SK-N-SH (cell line): ENCODE measurements around the gene NIBAN1. TPM values are rescaled to one million over a fixed set of nuclear protein-coding genes. Genes with fewer than 3 reads are reported as not detected.

ENCODE experiments used
- CTCF ChIA-PET: fragments of 300-600, 350-600 bp; formaldehyde crosslinking; extraction: SDS; loops from one replicate; lab custom pipeline; 2021; lab: Yijun Ruan, JAX
- POLR2A ChIA-PET: fragments of 350-600 bp; sonication (Branson Sonifier 250); formaldehyde crosslinking; extraction: SDS; loops from one replicate; lab custom pipeline; 2020; ENCODE audit warnings: antibody characterized with exemption, inconsistent platforms; lab: Yijun Ruan, JAX
- DNase-seq: peaks from one replicate; pipeline ENCODE4 v3.0.0; 2012
- H2AFZ ChIP-seq: fragments of 200-600 bp; sonication (generic); 2 replicates; pipeline ENCODE4 v1.8.1; 2016; ENCODE audit warnings: antibody characterized with exemption, mild to moderate bottlenecking, low read depth
- H3F3A ChIP-seq: fragments of 200-600 bp; sonication (generic); replicated peaks from 2 replicates; pipeline ENCODE3; 2016; ENCODE audit warnings: antibody characterized with exemption, mild to moderate bottlenecking; ENCODE audit not compliant: insufficient read depth
- H3K27ac ChIP-seq, 2 experiments: fragments of 200-500 bp in 1 of 2; fragments of 200-600 bp in 1 of 2; sonication (Bioruptor generic) in 1 of 2; sonication (generic), shearing (Covaris generic) in 1 of 2; 2 replicates each; pipeline versions ENCODE4 v1.5.1 to v1.6.1; 2014 to 2016; ENCODE audit warnings: low read depth in 2 of 2, inconsistent platforms in 1 of 2, low read length in 1 of 2, mild to moderate bottlenecking in 1 of 2, mixed read lengths in 1 of 2
- H3K27me3 ChIP-seq: fragments of 200-600 bp; sonication (generic), shearing (Covaris generic); 2 replicates; pipeline ENCODE4 v1.6.1; 2016; ENCODE audit warnings: mixed run types; ENCODE audit not compliant: insufficient read depth
- H3K36me3 ChIP-seq, 2 experiments: fragments of 200-500 bp in 1 of 2; fragments of 200-600 bp in 1 of 2; sonication (Bioruptor generic) in 1 of 2; sonication (generic) in 1 of 2; replicated peaks in 1 of 2; 2 replicates each; pipeline versions ENCODE3 to v1.5.1; 2014 to 2016; ENCODE audit warnings: low read length in 1 of 2, mild to moderate bottlenecking in 1 of 2; ENCODE audit not compliant: insufficient read depth in 2 of 2, control insufficient read depth in 1 of 2
- H3K4me1 ChIP-seq, 2 experiments: fragments of 200-500 bp in 1 of 2; fragments of 200-600 bp in 1 of 2; sonication (Bioruptor generic) in 1 of 2; sonication (generic), shearing (Covaris generic) in 1 of 2; 2 replicates each; pipeline versions ENCODE4 v1.5.1 to v1.6.1; 2014 to 2016; ENCODE audit warnings: low read depth in 1 of 2, low read length in 1 of 2, mixed run types in 1 of 2; ENCODE audit not compliant: insufficient read depth in 2 of 2, control insufficient read depth in 1 of 2
- H3K4me2 ChIP-seq: fragments of 200-600 bp; sonication (generic), shearing (Covaris generic); 2 replicates; pipeline ENCODE4 v1.6.1; 2017; ENCODE audit warnings: mixed run types
- H3K4me3 ChIP-seq, 2 experiments: fragments of 200-500 bp in 1 of 2; fragments of 200-600 bp in 1 of 2; sonication (Bioruptor generic) in 1 of 2; sonication (generic), shearing (Covaris generic) in 1 of 2; 2 replicates each; pipeline versions ENCODE4 v1.5.1 to v1.8.1; 2014 to 2016; ENCODE audit warnings: low read depth in 2 of 2, inconsistent platforms in 1 of 2, low read length in 1 of 2, mild to moderate bottlenecking in 1 of 2, mixed read lengths in 1 of 2, moderate library complexity in 1 of 2
- H3K79me2 ChIP-seq: fragments of 200-600 bp; sonication (generic); 2 replicates; pipeline ENCODE4 v1.8.1; 2017; ENCODE audit warnings: mild to moderate bottlenecking; ENCODE audit not compliant: insufficient read depth
- H3K9ac ChIP-seq: fragments of 200-600 bp; sonication (generic); 2 replicates; pipeline ENCODE4 v1.6.1; 2017; ENCODE audit warnings: mixed run types
- H3K9me2 ChIP-seq: fragments of 200-600 bp; sonication (generic); 2 replicates; pipeline ENCODE4 v1.6.1; 2017; ENCODE audit warnings: mixed run types
- H3K9me3 ChIP-seq: fragments of 200-600 bp; sonication (generic); 2 replicates; pipeline ENCODE4 v1.6.1; 2017; ENCODE audit warnings: mixed run types, mild to moderate bottlenecking, moderate library complexity
- H4K20me1 ChIP-seq: fragments of 200-600 bp; sonication (generic); 2 replicates; pipeline ENCODE4 v1.6.1; 2017; ENCODE audit warnings: mild to moderate bottlenecking, mixed run types; ENCODE audit not compliant: insufficient read depth
- CHD2 ChIP-seq: fragments of 150-350 bp; IDR thresholded peaks from 2 replicates; pipeline ENCODE4 v1.6.1; 2018; ENCODE audit warnings: low read length; ENCODE audit not compliant: partially characterized antibody
- EP300 ChIP-seq, 2 experiments: IDR thresholded peaks; 2 replicates each; pipeline versions ENCODE4 v1.4.0 to v1.6.1; 2012; ENCODE audit warnings: borderline replicate concordance in 1 of 2, low read depth in 1 of 2, low read length in 1 of 2
- FOSL2 ChIP-seq: IDR thresholded peaks from 2 replicates; pipeline ENCODE4 v1.4.0; 2012; ENCODE audit warnings: low read depth, mild to moderate bottlenecking, moderate library complexity, borderline replicate concordance
- FOXJ3 ChIP-seq: sonication (generic); formaldehyde crosslinking; IDR thresholded peaks from 2 replicates; pipeline ENCODE4 v1.5.1; 2020; ENCODE audit warnings: mild to moderate bottlenecking, missing genetic modification reagents
- FOXM1 ChIP-seq: IDR thresholded peaks from 2 replicates; pipeline ENCODE4 v1.4.0; 2012; ENCODE audit warnings: low read depth, mild to moderate bottlenecking
- GABPA ChIP-seq: IDR thresholded peaks from 2 replicates; pipeline ENCODE4 v1.4.0; 2012; ENCODE audit warnings: low read depth, mild to moderate bottlenecking
- JUND ChIP-seq: IDR thresholded peaks from 2 replicates; pipeline ENCODE4 v1.4.0; 2012
- MEF2A ChIP-seq: IDR thresholded peaks from 2 replicates; pipeline ENCODE4 v1.4.0; 2012; ENCODE audit warnings: low read depth, borderline replicate concordance
- POLR2AphosphoS5 ChIP-seq: IDR thresholded peaks from 2 replicates; pipeline ENCODE4 v1.6.1; 2012; ENCODE audit warnings: low read depth, low read length
- RAD21 ChIP-seq: IDR thresholded peaks from 2 replicates; pipeline ENCODE4 v1.6.1; 2012; ENCODE audit warnings: mild to moderate bottlenecking, low read length
- RCOR1 ChIP-seq: fragments of 150-350 bp; IDR thresholded peaks from 2 replicates; pipeline ENCODE4 v1.6.1; 2017; ENCODE audit warnings: antibody characterized with exemption, low read length
- SMC3 ChIP-seq: IDR thresholded peaks from 2 replicates; pipeline ENCODE4 v1.6.1; 2012; ENCODE audit warnings: low read depth, low read length, improper control_type of control experiment
- TAF1 ChIP-seq: IDR thresholded peaks from 2 replicates; pipeline ENCODE4 v1.6.1; 2012; ENCODE audit warnings: low read depth, mild to moderate bottlenecking, low read length, moderate library complexity, borderline replicate concordance
- TCF12 ChIP-seq: IDR thresholded peaks from 2 replicates; pipeline ENCODE4 v1.4.0; 2012
- WGBS: methylation state at CpG from one replicate; pipeline ENCODE4 v1.1.6; 2017; ENCODE audit warnings: low lambda C conversion rate; 5-methylcytosine and 5-hydroxymethylcytosine counted together
- polyA plus RNA-seq, 3 experiments: library from polyadenylated mRNA; depleted of rRNA; stranded (reverse); fragments of >200 nt; gene quantifications; 2 replicates each; pipeline ENCODE4 v1.2.3, GENCODE V29; 2012
- TF ChIP-seq, protein P1 (sequence below): IDR thresholded peaks from 2 replicates; pipeline ENCODE4 v1.4.0; 2012; ENCODE audit warnings: low read depth, borderline replicate concordance
- TF ChIP-seq, protein P2 (sequence below): fragments of 150-350 bp; IDR thresholded peaks from 2 replicates; pipeline ENCODE4 v1.6.1; 2016; ENCODE audit warnings: mild to moderate bottlenecking, low read depth, low read length
- TF ChIP-seq, protein P3 (sequence below): fragments of 150-350 bp; IDR thresholded peaks from 2 replicates; pipeline ENCODE4 v1.6.1; 2017; ENCODE audit warnings: antibody characterized with exemption, low read length, low read depth, borderline replicate concordance
- TF ChIP-seq, protein P4 (sequence below): fragments of 200-600 bp; sonication (generic); IDR thresholded peaks from 2 replicates; pipeline ENCODE4 v1.6.1; 2017; ENCODE audit warnings: antibody characterized with exemption, mild to moderate bottlenecking, moderate library complexity

The NIBAN1 gene
- polyA plus RNA-seq, 1 of the 3 experiments (the other 2 are of a cell fraction): 23.9 TPM

GRCh38 chr1:184980726-184981125 lies 6.4 kb upstream of the NIBAN1 start:
- Histone ChIP-seq H3K27ac (no peak overlapping the region), H3K36me3 (no peaks in the 10 kb centered on the region), H3K9me3 (no peaks in the 10 kb centered on the region), H3K4me1 (no peaks in the 10 kb centered on the region), H4K20me1 (no peaks in the 10 kb centered on the region), H3K79me2 (no peaks in the 10 kb centered on the region), H3K4me3 (no peak overlapping the region), H3F3A (no peaks in the 10 kb centered on the region), H3K9ac (no peak overlapping the region), H3K9me2 (no peaks in the 10 kb centered on the region), H3K4me2 (no peak overlapping the region), H3K27me3 (no peaks in the 10 kb centered on the region), H2AFZ (no peak overlapping the region)
- TF ChIP-seq JUND (no peak), GABPA (no peak), EP300 (IDR thresholded peaks at IDR 0.05; ENCODE audit: borderline replicate concordance in 1 of 2, low read depth in 1 of 2, low read length in 1 of 2) (no peak), POLR2AphosphoS5 (no peak), TCF12 (no peak), TAF1 (no peak), RAD21 (no peak)
- TF ChIP-seq, protein P1, sequence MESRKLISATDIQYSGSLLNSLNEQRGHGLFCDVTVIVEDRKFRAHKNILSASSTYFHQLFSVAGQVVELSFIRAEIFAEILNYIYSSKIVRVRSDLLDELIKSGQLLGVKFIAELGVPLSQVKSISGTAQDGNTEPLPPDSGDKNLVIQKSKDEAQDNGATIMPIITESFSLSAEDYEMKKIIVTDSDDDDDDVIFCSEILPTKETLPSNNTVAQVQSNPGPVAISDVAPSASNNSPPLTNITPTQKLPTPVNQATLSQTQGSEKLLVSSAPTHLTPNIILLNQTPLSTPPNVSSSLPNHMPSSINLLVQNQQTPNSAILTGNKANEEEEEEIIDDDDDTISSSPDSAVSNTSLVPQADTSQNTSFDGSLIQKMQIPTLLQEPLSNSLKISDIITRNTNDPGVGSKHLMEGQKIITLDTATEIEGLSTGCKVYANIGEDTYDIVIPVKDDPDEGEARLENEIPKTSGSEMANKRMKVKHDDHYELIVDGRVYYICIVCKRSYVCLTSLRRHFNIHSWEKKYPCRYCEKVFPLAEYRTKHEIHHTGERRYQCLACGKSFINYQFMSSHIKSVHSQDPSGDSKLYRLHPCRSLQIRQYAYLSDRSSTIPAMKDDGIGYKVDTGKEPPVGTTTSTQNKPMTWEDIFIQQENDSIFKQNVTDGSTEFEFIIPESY: no peak
- TF ChIP-seq, protein P2, sequence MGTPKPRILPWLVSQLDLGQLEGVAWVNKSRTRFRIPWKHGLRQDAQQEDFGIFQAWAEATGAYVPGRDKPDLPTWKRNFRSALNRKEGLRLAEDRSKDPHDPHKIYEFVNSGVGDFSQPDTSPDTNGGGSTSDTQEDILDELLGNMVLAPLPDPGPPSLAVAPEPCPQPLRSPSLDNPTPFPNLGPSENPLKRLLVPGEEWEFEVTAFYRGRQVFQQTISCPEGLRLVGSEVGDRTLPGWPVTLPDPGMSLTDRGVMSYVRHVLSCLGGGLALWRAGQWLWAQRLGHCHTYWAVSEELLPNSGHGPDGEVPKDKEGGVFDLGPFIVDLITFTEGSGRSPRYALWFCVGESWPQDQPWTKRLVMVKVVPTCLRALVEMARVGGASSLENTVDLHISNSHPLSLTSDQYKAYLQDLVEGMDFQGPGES: no peak
- DNase-seq: no peak
- 87% methylated on average over 1 of the region's 1 CpG for WGBS
- POLR2A ChIA-PET: no interaction called here
- CTCF ChIA-PET: interaction anchor here (1.2 to 3.3 kb wide), 5 partner anchors 8 to 283 kb away, joined by 3 to 58 read pairs (median 5); no protein-coding TSS in a partner anchor

DNA sequence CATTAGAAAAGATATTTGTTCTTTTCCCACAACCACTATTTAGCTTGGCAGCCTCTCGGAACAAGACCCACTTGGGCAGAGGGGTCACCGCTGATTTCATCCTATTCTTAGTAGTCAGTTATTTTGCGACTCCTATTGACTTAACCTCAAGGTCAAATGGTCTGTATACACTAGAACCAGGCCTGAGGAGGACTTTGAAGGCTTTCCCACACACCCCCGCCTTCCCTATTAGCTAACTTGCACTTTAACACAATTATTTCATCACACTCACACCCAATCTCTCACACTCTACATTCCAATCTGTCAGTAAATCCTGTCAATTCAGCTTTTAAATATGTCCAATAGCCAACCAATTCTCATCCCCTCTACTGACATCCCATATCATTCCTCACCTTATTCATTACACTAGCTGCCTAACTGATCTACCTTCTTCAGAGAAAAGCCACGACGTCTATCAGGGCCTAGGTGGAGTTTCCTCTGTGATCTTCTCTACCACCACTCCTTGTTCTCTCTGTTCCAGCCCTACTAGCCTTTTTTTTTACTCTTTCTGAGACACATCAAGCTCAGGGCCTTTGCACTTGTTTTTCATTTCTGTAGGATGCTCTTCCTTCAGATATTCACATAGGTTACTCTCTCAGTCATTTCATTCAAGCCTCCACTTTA lies 1.0 kb upstream of the NIBAN1 start:
- Histone ChIP-seq H2AFZ (no peak overlapping the region), H3K9me2 (no peaks in the 10 kb centered on the region), H3K4me1 (peaks cover 0 to 17% of the 10 kb centered on the region in 2 experiments; a peak in 3 of 4 replicates), H3K9me3 (no peaks in the 10 kb centered on the region), H3K27ac (no peak overlapping the region), H3K79me2 (peaks cover 6% of the 10 kb centered on the region), H4K20me1 (no peaks in the 10 kb centered on the region; the same call in 1 of the 2 replicates), H3K9ac (no peak overlapping the region), H3K4me2 (no peak overlapping the region), H3K36me3 (no peaks in the 10 kb centered on the region), H3K4me3 (no peak overlapping the region), H3F3A (peaks cover 9% of the 10 kb centered on the region), H3K27me3 (no peaks in the 10 kb centered on the region)
- DNase-seq: no peak
- 94% methylated on average over 6 of the region's 6 CpGs for WGBS
- CTCF ChIA-PET: interaction anchor here (0.6 to 6.2 kb wide), 4 partner anchors 8 to 283 kb away, joined by 3 to 37 read pairs (median 4); no protein-coding TSS in a partner anchor
- POLR2A ChIA-PET: interaction anchor here (1.4 kb wide), 1 partner anchor 170 kb away, joined by 5 read pairs; no protein-coding TSS in a partner anchor
- TF ChIP-seq MEF2A (no peak), RAD21 (no peak), POLR2AphosphoS5 (no peak), RCOR1 (no peak), TCF12 (no peak), FOXM1 (no peak), TAF1 (no peak), FOSL2 (no peak), CHD2 (no peak), FOXJ3 (CRISPR knock-in tag) (no peak), SMC3 (no peak)
- TF ChIP-seq, protein P3, sequence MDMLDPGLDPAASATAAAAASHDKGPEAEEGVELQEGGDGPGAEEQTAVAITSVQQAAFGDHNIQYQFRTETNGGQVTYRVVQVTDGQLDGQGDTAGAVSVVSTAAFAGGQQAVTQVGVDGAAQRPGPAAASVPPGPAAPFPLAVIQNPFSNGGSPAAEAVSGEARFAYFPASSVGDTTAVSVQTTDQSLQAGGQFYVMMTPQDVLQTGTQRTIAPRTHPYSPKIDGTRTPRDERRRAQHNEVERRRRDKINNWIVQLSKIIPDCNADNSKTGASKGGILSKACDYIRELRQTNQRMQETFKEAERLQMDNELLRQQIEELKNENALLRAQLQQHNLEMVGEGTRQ: no peak
- TF ChIP-seq, protein P4, sequence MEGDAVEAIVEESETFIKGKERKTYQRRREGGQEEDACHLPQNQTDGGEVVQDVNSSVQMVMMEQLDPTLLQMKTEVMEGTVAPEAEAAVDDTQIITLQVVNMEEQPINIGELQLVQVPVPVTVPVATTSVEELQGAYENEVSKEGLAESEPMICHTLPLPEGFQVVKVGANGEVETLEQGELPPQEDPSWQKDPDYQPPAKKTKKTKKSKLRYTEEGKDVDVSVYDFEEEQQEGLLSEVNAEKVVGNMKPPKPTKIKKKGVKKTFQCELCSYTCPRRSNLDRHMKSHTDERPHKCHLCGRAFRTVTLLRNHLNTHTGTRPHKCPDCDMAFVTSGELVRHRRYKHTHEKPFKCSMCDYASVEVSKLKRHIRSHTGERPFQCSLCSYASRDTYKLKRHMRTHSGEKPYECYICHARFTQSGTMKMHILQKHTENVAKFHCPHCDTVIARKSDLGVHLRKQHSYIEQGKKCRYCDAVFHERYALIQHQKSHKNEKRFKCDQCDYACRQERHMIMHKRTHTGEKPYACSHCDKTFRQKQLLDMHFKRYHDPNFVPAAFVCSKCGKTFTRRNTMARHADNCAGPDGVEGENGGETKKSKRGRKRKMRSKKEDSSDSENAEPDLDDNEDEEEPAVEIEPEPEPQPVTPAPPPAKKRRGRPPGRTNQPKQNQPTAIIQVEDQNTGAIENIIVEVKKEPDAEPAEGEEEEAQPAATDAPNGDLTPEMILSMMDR: no peak
- TF ChIP-seq, protein P1: no peak
